ENCODE measurements around the gene HOXA7.

Gene HOXA7

GRCh38 chr7:27140126-27140857 lies 16.2 kb downstream of the HOXA7 start:
- no peak for TF ChIP-seq CTCF (IDR thresholded peaks at IDR 0.05)
- peaks cover 4 to 8% of the 10 kb centered on the region in 2 experiments for H3K4me1 ChIP-seq (ENCODE audit: control insufficient read depth in 1 of 2, insufficient read depth in 1 of 2, low read depth in 1 of 2, low read length in 1 of 2)
- H3K27me3 ChIP-seq: peaks cover 75% of the 10 kb centered on the region
- no peaks in the 10 kb centered on the region for H3K9me3 ChIP-seq
- H3K4me3 ChIP-seq (ENCODE audit: low read depth in 1 of 2, low read length in 1 of 2): no peak overlapping the region
- H3K36me3 ChIP-seq: no peaks in the 10 kb centered on the region
- H3K27ac ChIP-seq: no peak overlapping the region

- Histone ChIP-seq H3K4me1 (ENCODE audit: control insufficient read depth in 1 of 2, insufficient read depth in 1 of 2, low read depth in 1 of 2, low read length in 1 of 2) (peaks cover 12 to 15% of the 10 kb centered on the region in 2 experiments), H3K36me3 (no peaks in the 10 kb centered on the region), H3K4me3 (ENCODE audit: low read depth in 1 of 2, low read length in 1 of 2) (no peak overlapping the region), H3K27me3 (peaks cover 69% of the 10 kb centered on the region), H3K9me3 (no peaks in the 10 kb centered on the region), H3K27ac (no peak overlapping the region)
- no peak for TF ChIP-seq CTCF (IDR thresholded peaks at IDR 0.05)
These were observed 16.9 kb downstream of the HOXA7 start for GRCh38 chr7:27139334-27140125.

GRCh38 chr7:27138985-27139333 lies 17.5 kb downstream of the HOXA7 start:
- H3K9me3 ChIP-seq: no peaks in the 10 kb centered on the region
- no peak for TF ChIP-seq CTCF (IDR thresholded peaks at IDR 0.05)
- H3K36me3 ChIP-seq: no peaks in the 10 kb centered on the region
- peaks cover 17 to 21% of the 10 kb centered on the region in 2 experiments for H3K4me1 ChIP-seq (ENCODE audit: control insufficient read depth in 1 of 2, insufficient read depth in 1 of 2, low read depth in 1 of 2, low read length in 1 of 2)
- H3K27ac ChIP-seq: no peak overlapping the region
- H3K27me3 ChIP-seq: peaks cover 63% of the 10 kb centered on the region
- no peak overlapping the region for H3K4me3 ChIP-seq (ENCODE audit: low read depth in 1 of 2, low read length in 1 of 2)

GRCh38 chr7:27138472-27138871 lies 18.0 kb downstream of the HOXA7 start:
- Histone ChIP-seq H3K4me1 (ENCODE audit: control insufficient read depth in 1 of 2, insufficient read depth in 1 of 2, low read depth in 1 of 2, low read length in 1 of 2) (peaks cover 19 to 25% of the 10 kb centered on the region in 2 experiments), H3K27ac (no peak overlapping the region), H3K36me3 (no peaks in the 10 kb centered on the region)

More at GRCh38 chr7:27138472-27138871, 18.0 kb downstream of the HOXA7 start:
- Histone ChIP-seq H3K27me3 (peaks cover 59% of the 10 kb centered on the region), H3K9me3 (no peaks in the 10 kb centered on the region), H3K4me3 (ENCODE audit: low read depth in 1 of 2, low read length in 1 of 2) (no peak overlapping the region)
- no peak for TF ChIP-seq CTCF (IDR thresholded peaks at IDR 0.05)
